NCI-H2107 (cell line): ENCODE measurements around the gene BCAP31.
"Not testable (repeated sequence)": the region's sequence is repeated elsewhere in the genome, so short reads cannot be mapped to it uniquely, and the experiment has no call there.

Experiments used
- DNase-seq: peaks from one replicate; lab custom pipeline; 2025; lab: John Stamatoyannopoulos, UW

The BCAP31 gene

DNA sequence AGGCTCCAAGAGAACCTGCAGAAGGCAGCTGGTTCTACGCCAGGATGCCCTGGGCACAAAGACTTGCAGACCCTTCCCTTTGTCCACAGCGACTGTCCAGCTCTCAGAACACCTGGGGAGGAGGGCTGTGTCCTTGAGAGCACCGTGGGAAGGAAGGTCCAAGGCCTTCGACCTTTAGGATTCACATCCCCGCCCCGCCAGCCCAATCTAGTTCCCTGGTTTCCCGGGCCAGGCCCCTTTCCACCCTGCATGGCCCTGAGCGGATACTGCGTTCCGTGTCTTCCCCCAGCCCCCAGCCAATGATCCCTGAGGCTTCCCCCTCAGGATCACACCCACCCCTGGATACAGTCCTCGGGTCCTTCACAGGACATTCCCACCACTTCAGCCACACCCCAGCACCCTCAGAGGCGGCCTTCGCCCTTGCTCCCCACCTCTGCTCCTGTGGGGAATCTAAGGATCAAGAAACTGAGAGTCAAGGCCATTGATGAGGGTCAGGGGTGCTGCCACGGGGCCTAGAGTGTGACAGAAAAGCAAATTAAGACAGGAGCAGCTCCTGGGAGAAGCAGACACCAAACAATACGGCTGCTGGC is 9.6 kb upstream of the BCAP31 start:
- no peak for DNase-seq

DNA sequence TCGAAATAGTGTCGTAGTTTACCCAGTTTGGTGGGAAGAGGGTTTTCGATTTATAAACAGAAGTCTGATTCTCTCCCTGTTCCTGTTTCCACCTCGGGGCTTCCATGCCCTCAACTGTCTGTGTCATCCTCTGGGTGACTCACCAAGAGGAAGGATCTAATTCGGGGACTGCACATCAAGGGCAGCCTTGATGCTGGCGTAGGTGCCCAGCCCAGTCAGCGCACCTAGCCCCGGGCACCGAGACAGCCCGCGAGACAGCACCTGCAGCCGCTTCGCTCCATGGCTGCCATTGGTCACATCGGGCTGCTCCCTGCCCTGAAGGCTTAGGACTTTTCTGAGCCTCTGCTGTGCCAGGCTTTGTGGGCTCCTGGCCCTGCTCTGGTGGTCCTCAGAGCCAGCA is 8.2 kb upstream of the BCAP31 start:
- no peak for DNase-seq

DNA sequence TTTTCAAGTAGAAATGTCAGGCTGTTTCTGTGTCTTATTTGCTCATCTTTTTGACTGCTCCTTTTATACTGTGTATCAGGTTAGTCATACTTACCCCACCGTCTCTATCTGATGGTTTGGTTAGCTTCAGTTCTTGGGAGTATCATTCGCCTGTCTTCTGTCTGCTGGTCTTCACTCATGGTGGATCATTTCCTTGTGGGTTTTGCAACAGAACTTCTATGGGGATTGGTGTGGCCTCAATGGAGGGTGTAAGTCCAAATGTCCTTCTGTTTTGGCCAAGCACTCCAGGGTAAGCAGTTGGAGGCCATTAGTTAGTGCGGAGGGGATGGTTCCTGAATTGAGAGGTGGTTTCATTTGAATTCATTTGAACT is 7.6 kb upstream of the BCAP31 start:
- no peak for DNase-seq

DNA sequence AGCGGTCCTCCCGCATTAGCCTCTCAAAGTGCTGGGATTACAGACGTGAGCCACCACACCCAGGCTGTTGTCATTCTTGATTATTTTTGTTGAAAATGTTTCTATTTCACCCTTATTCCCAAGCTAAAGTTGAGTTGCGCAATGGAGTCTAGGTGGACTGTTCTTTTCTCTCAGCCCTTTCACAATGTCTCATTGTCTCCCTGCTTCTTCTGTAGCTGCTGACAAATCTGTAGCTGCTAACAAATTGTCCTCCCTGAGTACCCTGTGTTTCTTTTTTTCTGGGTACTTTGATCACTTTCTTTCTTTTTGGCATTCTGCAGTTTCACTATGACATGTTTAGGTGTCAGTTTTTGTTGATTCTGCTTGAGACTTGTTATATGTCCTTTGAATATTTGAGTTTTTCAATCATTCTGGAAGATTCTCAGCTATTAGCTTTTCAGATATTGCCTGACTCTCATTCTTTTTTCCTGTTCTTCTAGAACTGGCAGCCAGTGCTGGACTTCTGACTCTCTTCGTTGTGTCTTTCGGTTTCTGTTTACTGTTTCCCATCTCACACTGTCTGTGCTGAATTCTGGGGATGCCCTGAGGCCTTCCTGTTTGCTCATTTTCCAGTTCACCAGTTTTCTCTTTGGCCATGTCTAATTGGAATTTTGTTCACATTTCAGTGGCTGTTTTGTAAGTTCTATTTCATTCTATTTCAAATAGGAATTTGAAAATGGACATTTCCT is 7.1 kb upstream of the BCAP31 start:
- no peak for DNase-seq

DNA sequence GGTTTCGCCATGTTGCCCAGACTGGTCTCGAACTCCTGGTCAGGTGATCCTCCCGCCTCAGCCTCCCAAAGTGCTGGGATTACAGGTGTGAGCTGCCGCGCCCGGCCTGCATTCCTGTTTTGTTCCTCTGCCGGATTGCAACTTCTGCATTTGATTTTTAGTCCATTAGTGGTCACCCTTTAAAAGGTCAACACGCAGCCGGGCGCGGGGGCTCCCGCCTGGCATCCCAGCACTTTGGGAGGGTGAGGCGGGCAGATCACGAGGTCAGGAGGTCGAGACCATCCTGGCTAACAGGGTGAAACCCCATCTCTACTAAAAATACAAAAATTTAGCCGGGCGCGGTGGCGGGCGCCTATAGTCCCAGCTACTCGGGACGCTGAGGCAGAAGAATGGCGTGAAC is 5.9 kb upstream of the BCAP31 start:
- DNase-seq: not testable (repeated sequence)

DNA sequence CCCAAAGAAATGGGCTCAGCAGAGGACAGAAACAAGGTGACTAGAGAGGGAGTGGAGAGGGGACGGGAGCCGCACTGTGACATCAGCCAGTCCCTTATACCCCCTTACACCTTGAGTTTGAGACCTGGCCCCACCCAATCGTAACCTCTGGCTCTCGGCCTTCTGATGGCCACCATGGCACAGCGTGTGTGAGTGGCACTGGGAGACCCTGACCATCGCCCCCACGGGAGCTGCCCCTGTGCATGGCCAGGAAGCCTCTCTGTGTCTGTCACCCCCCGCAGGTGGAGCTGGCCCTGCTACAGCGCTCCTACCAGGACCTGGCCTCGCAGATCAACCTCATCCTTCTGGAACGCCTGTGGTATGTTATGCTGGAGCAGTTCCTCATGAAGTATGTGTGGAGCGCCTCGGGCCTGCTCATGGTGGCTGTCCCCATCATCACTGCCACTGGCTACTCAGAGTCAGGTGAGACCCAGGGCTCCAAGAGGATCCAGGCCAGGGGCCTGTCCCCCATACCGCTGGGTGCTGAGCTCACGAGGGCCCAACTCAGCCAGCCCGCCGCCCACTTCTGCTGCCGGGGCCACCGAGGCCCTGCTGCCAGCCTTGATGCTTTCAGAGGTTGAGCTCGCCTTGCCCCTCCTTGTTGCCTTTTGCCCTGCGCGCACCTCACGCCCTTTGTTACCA is 4.9 kb upstream of the BCAP31 start:
- DNase-seq: no peak

DNA sequence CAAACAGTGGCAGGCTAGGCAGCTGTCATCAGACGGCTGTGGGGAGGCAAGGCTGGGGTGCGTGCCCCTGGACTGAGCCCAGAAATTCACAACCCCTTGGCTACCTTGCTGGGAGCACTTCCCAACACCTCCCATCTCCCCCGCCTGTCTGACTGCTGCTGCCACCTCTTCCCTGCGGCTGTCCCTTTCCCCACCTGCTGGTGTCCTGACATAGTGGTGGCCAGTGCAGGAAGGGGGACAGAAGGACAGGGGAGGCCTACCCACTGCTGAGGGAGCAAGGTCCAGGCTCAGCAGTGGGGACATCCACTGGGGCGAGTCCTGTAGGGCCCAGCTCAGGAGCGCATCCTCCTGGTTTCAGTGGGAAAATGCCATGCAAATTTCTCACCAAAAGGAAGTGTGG is 3.9 kb upstream of the BCAP31 start:
- DNase-seq: no peak

DNA sequence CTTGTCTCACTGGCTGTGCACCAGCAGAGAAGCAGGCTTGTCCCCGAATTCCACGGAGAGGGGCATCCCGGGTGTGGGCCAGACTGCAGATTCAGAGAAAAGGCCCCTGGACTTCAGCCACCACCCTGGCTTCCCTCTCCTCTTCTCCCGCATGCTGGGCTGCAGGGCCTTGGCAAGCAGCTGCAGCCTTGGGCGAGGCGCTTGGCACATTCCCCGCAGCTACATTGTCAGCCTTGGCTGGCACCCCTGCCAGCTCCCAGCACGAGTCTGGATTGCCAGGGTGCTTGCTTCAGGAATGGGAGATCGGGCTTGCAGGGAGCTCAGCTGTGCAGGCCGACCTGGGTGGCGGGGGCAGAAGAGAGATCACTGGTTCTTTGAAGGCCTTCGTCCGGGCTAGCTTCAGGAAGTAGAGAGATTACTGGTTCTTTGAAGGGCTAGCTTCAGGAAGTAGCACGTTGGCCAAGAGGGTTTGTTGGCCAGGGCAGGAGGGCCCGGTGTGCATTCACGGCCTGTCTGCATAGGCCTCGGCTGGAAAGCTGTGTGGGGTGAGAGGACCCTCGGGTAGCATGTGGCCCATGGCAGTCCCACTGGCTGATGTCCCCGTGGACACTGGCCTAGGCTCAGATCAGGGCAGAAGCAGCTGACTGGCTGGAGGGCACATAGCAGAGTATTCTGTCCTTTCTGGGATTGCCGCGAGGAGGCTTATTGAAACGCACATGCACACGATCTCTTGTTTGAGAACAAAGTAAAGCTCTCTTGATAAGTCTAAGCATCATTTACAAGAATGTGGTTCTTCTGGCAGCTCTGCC is 3.1 kb upstream of the BCAP31 start:
- peak; percentile 52 for DNase-seq

DNA sequence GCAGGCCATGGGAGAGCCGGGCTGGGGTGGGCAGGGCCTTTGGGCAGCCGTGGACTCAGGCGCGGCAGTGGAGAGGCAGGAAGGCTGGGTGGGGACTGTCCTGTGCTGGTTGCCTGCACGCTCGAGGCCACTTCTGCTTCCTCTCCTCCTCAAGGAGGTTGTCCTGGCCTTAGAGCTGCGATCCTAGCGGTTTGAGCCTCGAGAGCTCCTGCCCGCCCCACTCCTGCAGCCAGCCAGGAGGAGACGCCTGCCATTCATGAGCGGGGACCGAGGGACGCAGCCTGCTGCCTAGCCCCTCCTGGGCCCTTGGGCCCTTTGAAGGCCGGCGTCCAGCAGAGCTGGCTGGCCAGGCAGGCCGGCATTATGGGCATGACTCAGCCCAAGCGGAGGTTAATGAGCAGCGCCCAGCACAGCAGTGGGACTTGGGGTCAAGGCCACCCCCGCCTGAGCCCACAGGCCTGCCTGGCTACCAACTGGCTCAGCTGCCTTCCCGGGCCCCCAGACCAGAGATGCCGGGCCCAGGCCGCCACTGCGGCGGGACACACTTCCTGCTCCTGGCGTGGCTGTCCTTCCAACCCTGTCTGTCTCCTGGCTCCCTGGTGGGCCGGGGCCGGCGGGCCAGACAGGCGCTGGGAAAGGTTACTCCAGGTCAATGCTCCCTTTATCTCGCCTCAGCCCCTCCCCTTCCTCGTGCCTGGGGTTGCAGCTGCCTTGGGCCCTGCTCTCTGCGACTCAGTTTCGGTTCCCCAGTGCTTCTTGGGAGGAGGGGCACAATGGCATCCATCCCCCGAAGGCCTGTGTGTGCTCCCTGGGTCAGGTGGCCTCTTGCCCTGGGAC is 2.3 kb upstream of the BCAP31 start:
- DNase-seq: no peak

DNA sequence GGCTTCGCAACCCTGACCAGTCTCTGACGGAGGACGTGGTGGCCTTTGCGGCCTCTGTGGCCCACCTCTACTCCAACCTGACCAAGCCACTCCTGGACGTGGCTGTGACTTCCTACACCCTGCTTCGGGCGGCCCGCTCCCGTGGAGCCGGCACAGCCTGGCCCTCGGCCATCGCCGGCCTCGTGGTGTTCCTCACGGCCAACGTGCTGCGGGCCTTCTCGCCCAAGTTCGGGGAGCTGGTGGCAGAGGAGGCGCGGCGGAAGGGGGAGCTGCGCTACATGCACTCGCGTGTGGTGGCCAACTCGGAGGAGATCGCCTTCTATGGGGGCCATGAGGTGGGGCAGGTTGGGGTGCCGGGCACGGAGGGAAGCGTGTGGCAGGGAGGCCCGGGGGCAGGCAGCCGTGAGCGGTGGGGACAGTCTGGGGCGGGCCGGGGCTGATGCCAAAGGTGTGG is 1.7 kb upstream of the BCAP31 start:
- no peak for DNase-seq

DNA sequence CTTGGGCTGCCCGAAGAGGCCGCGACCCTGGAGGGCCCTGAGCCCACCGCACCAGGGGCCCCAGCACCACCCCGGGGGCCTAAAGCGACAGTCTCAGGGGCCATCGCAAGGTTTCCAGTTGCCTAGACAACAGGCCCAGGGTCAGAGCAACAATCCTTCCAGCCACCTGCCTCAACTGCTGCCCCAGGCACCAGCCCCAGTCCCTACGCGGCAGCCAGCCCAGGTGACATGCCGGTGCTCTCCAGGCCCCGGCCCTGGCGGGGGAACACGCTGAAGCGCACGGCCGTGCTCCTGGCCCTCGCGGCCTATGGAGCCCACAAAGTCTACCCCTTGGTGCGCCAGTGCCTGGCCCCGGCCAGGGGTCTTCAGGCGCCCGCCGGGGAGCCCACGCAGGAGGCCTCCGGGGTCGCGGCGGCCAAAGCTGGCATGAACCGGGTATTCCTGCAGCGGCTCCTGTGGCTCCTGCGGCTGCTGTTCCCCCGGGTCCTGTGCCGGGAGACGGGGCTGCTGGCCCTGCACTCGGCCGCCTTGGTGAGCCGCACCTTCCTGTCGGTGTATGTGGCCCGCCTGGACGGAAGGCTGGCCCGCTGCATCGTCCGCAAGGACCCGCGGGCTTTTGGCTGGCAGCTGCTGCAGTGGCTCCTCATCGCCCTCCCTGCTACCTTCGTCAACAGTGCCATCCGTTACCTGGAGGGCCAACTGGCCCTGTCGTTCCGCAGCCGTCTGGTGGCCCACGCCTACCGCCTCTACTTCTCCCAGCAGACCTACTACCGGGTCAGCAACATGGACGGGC is 1.0 kb upstream of the BCAP31 start:
- no peak for DNase-seq

DNA sequence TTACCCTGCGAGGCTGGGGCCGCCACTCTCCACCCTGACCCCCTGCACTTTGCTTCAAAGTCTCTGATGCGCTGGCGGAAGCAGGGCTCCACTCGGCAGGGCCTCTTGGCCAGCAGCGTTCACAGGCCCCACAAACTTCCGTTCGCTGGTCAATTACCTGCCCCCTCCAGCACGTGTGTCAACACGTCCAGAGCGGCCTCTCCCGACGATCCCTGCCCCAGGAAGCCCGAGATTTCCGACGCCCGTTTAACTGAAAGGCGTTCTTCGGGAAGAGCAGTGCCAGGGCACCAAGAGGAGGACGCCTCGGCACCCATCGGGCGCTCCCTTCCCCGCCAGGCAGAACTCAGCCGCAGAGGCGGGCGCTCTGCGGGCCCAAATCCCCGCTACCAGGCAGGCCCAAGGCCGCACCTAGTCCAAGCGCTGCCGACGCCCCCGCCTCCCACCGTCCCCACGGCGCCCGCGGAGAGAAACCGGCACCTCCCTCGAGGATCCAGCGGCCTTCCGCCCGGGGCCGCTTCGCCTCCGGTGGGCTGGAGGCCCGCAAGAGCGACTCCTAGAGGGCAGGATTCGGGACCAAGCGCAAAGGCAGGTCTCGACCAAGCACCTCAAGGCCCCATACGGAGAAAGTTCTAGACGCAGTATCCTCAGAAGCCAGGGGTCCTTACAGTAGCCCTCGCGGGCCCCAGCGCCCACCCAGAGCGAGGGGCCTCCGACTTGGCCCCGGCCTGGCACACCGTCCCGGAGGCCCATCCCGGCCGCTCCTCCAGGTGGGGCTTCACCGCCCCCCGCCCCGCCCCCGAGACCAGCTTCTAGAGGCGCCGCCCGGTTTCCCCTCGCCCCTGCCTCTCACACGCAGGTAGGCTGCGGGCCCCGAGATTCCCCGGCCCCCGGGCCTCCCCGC is 586 bp downstream of the BCAP31 start:
- DNase-seq: no peak

DNA sequence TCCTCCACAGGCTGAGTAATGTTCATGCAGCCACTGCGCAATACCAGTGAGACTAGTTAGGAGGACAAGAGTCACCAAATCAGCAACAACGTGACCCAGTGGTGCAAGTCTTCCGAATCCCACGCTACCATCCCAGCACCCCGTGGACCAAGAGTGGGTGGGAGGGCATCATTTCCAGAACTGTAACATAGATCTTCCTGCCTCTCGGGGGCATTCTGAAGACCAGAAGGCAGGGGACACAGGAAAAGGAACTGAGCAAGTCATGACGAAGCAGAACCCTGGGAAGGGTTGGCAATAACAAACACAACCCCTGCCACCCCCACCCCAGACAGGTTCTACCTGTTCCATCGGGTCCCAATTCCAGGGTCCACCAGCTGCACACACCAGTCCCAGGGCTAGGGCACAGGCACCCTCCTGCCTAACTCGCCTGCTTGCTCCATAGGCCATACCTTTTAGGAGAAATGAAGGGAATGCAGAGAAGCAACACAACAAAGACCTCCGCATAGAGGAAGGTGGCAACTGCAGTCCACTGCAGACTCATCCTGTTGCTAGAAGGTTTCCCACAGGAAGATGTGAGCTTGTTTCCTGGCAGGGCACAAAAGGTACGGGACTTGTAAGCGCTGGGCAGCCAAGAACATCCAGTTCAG is 1.4 kb downstream of the BCAP31 start:
- no peak for DNase-seq

DNA sequence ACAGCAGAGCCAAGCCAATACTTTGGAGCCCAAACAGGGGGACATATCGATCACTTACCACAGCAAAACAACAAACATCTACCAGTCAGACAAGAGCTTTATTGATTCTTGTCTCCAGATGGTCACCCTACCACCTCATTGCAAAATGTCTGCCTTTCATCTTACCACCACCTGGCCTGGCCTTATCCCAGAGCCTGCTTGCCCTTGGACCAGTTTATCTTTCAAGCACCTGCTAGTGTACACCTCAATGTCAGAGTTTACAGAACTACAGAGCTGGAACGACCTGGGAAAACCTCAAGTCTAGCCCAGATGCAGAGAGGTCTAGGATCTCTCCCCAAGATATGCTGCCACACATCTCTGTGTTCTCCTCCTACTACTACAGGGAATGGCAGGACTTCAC is 4.5 kb downstream of the BCAP31 start:
- DNase-seq: no peak

DNA sequence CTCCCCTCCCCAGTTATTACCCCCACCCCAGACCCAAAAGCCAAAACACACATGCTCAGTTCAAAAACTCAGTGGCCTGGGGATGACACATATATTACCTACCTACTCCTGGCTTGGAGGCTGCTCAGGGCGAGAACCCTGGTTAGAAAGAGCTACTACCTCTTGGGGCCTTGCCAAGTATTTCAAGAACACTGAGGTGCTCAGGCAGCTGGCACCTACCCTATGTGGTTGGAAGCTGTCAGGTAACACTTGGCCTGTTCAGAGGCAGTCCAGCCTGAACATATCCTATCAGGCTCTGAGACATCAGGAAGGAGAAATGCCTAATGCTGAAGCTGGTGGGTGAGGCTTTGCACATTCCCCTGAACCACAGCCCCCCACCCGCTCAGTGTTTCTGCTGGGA is 4.9 kb downstream of the BCAP31 start:
- no peak for DNase-seq

DNA sequence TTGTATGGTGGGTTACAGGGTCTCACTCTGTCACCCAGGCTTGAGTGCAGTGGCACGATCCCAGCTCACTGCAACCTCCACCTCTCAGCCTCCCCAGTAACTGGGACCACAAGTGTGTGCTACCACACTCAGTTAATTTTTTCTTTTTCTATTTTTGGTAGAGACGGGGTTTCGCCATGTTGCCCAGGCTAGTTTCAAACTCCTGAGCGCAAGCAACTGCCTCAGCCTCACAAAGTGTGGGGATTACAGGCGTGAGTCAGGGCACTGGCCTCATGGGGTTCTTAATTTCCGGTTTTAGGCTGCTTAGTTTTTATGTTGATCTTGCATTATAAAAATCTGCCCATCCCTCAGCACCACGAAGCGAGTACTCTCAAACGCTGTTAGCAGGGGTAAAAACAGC is 6.7 kb downstream of the BCAP31 start:
- no peak for DNase-seq

DNA sequence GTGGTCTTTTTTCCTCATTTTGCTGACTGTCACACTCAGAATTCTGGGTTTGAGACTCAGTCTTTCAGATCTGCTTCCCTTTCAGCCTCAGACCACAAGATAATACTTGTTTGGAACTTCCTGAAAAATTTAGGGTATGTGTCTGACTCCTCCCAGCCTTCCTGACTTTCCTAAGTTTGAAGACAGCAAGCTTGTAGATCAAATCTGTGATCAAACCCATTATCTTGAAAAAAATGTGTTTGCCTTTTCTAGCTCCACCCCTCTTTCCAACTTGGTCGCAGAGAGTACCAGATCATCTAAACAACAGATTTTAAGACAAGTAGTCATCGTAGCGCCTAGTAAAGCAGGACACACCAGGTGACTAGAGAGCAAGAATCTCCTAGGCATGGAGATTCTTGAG is 9.9 kb downstream of the BCAP31 start:
- DNase-seq: no peak

DNA sequence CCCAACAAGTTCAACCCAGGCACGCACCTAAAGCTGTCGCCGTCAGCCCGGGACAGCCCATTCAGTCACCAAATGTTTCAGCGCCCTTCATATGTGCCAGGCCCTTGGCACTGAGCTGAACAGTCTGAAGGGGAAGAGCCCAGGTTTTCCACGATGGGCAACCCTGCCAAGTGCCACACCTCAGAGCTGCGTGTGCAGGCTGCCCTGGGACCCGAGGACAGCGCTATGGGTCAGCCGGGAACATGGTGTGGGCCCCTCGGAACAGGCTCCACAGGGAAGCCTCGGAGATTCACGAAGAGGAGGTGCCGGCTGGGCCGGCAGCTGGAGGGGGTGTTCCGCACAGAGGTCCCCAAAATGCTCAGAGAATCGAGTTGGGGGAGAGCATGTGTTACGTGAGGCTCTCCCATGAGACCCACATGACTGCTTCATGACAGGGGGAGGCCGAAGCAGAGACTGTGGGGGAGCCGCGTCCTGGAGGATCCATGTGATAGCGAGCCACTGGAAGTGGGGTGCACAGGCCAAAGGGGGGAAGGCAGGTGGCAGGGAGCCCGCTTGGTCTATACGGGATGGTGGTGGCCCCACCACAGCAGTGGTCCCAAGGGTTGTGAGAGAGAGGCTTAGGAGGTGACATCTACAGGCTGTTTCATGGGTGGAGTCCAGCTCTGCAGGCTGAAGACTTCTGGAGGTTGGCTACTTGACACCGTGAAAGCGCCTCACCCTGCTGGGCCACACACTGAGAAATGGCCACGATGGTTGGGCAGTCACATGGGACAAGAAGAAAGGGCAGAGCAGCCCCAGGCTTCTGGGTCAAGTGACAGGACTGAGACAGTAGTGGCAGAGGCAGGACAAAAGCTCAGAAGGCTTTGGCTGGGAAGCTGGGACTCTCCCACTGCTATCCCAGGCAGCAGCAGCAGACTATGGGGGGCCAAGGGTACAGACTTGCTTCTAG is 14.2 kb downstream of the BCAP31 start:
- no peak for DNase-seq
